Inflammatory macrophage treated with lipopolysaccharide for 1 hour (primary cell): ENCODE results near the gene CEP170B.
"Not testable (repeated sequence)": the region's sequence is repeated elsewhere in the genome, so short reads cannot be mapped to it uniquely, and the experiment has no call there.

ENCODE experiments used
- DNase-seq, 2 donors: peaks; one replicate each; pipeline ENCODE4 v3.0.0-alpha.2; 2020 to 2022

CEP170B gene

GRCh38 chr14:104933746-104934733, 69.0 kb downstream of the CEP170B start:
- DNase-seq: no peak

DNA sequence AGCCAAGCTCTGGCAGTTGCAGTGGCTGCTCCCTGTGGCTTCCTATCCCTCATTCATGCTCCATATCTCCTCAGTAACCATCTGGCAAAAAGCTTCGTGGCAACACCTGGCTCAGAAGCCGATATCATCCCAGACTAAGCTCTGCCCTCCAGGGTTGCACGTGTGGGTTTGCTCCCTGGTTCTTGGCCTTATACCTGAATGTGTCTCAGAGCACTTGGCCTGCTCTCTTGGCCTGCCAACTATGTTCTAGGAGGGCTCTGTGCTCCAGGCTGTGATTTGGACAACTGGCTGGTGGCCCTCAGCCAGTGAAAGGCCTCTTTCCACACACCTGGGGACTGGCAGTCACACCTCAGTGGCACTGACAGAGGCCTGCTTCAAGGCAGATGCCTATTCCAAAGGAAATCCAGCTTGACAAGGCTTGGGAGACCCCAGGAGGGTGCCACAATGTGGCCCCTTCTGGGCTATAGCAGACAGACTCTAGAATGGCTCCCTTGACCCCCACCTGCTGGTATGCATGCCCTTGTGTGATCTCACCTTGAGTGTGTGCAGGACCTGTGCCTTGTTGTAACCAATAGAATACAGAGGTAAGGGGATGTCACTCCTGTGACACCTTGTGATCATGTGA, 70.1 kb downstream of the CEP170B start:
- DNase-seq: no peak

GRCh38 chr14:104935955-104936354, 70.9 kb downstream of the CEP170B start:
- DNase-seq: no peak

DNA sequence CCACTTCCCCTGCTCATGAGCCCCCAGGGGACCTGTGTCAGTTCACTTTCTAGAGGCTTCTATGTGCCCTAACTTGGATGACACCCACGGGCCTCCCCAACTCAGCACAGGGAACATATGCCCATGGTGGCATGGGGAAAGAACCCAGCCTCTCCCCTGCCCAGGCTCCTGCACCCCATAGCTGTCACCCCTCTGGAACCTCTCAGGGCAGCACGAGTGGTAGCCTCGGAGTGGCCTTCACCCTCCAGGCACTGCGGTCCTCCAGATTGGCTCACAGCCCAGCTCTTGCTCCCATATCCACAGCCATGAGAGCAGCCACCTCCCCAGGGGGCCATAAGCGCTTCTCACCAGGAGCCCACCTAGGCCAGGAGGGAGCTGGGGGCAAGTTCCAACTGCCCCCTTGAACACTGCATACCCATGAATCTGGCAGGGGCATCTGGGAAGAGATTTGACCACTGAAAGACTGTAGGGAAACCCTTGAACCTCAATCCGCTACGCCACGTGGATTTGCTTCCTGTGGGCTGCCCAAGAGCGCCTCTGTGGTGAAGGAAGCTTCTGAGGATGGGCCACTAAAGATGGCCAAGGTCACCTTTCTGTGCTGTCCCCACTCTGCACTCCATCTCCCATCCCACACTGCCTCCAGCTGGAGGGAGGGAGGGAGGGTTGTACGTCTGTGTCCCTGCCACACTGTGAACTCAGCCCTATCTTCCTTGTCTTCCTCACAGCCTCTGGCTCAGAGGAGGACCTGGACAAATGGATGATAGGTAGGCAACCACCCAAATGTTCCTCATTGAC, 71.5 kb downstream of the CEP170B start:
- no peak for DNase-seq

- no peak for DNase-seq
These were observed 72.1 kb downstream of the CEP170B start for GRCh38 chr14:104937161-104937560.

DNA sequence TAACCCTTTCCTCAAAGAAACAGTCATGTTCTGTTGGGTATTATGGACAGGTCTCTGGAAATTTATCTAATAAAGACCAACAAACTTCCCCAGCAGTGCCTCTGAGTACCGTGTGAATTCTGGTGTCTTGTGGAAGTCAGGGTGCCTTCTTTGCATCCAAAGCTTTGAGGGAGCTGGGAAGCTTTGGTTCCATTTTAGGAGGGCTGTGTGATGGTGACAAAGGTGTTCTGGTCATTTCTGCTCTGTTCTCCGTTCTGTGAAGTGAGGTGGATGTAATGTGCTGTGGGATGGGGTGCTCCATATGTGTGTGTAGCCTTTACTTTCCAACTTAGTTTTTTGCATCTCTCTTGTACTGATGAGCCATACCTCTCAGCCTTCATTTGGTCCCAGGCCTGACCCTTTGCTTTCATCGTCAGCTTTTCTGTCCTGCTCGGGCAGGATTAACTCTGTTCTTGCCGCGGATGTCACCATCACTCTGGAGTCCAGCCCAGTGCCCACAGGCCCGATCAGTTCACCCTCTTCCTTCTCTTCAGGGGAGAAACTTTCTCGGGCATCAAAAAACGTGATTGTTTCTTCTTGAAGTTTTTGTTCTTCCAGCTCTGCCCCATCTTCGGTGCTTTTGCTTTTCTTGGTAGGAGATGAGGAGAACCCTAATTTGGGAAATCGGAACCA, 72.8 kb downstream of the CEP170B start:
- no peak for DNase-seq

GRCh38 chr14:104938436-104938835, 73.4 kb downstream of the CEP170B start:
- DNase-seq: no peak

DNA sequence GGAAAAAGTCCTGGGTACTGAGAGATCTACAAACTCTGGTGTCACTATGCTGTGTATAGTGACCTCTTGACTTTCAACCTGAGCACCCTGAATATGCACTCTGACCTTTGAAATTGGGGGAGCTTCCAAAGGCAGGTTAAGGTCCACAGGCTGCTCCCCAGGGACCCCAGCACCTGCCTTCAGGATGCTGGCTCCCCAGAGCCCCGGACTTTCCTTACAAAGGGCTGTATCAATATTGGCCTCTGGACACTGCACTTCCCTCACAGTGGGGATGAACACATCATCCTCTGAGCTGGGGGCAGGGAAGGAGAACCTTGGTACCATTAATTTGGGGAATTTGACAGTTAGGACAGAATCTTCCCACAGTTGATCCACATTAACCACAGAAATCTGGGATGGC, 73.9 kb downstream of the CEP170B start:
- no peak for DNase-seq

GRCh38 chr14:104939666-104940410, 74.8 kb downstream of the CEP170B start:
- DNase-seq: peak in 1 of 2 donors; percentile 11

DNA sequence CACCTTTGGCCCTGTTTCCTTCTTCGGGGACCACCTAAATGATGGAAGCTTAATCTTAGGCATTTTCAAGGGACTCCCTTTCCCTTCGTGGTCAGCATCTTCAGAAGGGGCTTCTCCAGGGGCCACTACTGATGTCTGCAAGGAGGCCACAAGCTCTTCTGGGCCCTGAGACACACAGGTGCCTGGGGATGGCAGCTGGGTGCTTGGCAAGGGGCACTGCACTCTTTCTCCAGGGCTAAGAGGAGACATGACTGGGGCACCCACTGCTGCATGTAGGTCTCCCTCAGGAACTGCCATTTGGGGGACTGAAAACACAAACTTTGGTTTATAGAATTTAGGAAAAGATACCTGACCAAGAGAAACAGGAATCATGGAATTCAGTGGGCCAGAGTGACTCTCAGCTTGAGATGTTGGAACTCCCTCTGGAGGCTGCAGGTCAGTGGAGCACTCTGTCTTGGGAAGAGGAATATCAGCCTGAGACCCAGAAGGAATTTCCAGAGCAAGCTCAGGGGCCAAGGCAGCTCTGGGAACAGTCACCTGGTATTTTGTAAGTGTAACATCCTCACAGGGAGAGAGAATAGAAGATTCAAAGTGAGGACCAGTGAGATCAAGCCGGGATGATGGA, 75.6 kb downstream of the CEP170B start:
- DNase-seq: no peak

- DNase-seq: no peak
These were observed 76.7 kb downstream of the CEP170B start for GRCh38 chr14:104941508-104942365.

DNA sequence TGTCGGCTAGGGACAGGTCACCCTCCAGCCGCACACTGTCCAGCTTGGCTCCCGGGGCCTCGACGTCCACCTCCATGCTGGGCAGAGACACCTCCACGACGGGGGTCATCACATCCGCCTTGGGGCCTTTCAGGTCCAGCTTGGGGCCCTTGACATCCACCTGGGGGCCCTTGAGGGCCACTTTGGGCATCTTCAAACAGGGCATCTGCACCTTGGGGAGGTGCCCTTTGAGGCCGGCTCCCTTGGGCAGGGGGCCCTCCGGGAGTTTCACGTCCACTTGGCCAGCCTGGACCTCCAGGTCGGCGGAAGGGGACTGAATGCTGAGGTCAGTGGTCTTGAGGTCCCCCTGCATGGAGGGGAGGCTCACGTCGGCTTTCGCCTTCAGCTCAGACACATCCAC, 77.5 kb downstream of the CEP170B start:
- no peak for DNase-seq

- DNase-seq: not testable (repeated sequence)
These were observed 78.3 kb downstream of the CEP170B start for GRCh38 chr14:104943216-104944015.

DNA sequence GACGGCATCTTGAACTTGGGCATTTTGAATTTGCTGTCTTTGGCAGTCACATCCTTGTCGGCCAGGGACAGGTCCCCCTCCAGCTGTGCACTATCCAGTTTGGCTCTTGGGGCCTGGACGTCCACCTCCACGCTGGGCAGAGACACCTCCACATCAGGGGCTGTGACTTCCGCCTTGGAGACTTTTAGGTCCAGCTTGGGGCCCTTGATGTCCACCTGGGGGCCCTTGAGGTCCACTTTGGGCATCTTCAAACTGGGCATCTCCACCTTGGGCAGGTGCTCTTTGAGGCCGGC, 78.9 kb downstream of the CEP170B start:
- not testable (repeated sequence) for DNase-seq

DNA sequence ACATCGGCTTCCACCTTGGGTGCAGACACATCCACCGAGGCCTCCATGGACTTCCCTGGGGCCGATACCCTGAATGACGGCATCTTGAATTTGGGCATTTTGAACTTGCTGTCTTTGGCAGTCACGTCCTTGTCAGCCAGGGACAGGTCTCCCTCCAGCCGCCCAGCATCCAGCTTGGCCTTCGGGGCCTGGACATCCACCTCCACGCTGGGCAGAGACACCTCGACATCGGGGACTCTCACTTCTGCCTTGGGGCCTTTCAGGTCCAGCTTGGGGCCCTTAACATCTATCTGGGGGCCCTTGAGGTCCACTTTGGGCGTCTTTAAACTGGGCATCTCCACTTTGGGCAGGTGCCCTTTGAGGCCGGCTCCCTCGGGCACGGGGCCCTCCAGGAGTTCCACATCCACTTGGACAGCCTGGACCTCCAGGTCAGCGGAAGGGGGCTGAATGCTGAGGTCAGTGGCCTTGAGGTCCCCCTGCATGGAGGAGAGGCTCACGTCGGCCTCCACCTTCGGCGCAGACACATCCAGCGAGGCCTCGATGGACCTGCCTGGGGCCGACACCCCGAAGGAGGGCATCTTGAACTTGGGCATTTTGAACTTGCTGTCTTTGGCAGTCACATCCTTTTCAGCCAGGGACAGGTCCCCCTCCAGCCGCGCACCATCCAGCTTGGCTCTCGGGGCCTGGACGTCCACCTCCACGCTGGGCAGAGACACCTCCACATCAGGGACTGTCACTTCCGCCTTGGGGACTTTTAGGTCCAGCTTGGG, 79.6 kb downstream of the CEP170B start:
- not testable (repeated sequence) for DNase-seq

- not testable (repeated sequence) for DNase-seq
These were observed 80.2 kb downstream of the CEP170B start for GRCh38 chr14:104945266-104945665.
